ENCODE measurements around the gene VN1R4. TPM values are rescaled to one million over a fixed set of nuclear protein-coding genes. Genes with fewer than 3 reads are reported as not detected.

VN1R4 gene
- total and polyA plus RNA-seq, 2 of the 4 experiments (the other 2 are of a cell fraction) = not detected

DNA sequence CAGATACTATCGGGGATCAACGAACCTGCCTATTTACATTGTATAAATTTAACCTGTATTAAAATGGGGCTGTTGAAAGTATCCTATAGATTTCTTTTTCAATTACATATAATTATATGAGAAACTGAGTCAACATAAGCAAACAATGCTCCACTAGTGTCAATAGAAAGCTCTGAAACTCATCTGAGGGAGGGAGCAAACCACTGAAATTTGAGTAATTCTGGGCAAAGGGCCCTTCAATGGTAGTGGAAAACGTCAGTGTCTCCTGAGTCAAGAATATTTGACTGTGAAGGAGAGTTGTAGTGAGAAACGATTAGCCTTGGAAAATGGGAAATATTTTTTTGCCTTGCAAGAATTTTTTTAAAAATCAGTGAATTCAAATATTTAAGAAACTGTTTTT is 17.6 kb upstream of the VN1R4 start:
- no peak overlapping the region for H4K91ac ChIP-seq (ENCODE audit: insufficient read depth, low read depth, low read length)
- H3K9me3 ChIP-seq (ENCODE audit: control insufficient read depth, insufficient read depth, low read length) = peaks cover 5% of the 10 kb centered on the region; the same call in 1 of the 2 replicates
- no peaks in the 10 kb centered on the region for H4K20me1 ChIP-seq (ENCODE audit: insufficient read depth, low read length)
- ChIA-PET POLR2A (ENCODE audit: unreplicated experiment) (no interaction called here), CTCF (no interaction called here)
- WGBS, 2 experiments (ENCODE audit: extremely low coverage in 2 of 2, insufficient read length in 1 of 2) = no CpG with 5 or more reads among the region's 4 CpGs
- H3K9ac ChIP-seq (ENCODE audit: low read depth, low read length) = no peak overlapping the region
- no TSS peak for BruUV-seq (replicated peaks)
- no peak overlapping the region for H3K4me3 ChIP-seq (ENCODE audit: insufficient read depth, low read depth, low read length)
- dilution Hi-C loops (cut with HindIII; ENCODE audit: low sequenced_read_pairs, unreplicated experiment) (no loop called here), in situ Hi-C loops (cut with MboI; ENCODE audit: low sequenced_read_pairs) (no loop called here), intact Hi-C loops (cut with micrococcal nuclease) (no loop called here)
- no peak overlapping the region for H3K56ac ChIP-seq (ENCODE audit: extremely low read depth, insufficient read depth, low read length)
- H3K18ac ChIP-seq (ENCODE audit: low read depth, low read length) = no peak overlapping the region
- no peak overlapping the region for H3K23ac ChIP-seq (ENCODE audit: low read depth, low read length)
- H3K27me3 ChIP-seq (ENCODE audit: control insufficient read depth, insufficient read depth, low read length) = no peaks in the 10 kb centered on the region
- no peak for ATAC-seq (ENCODE audit: low read depth)
- no peak overlapping the region for H2BK15ac ChIP-seq (ENCODE audit: low read depth, low read length)
- no peak overlapping the region for H3K27ac ChIP-seq (ENCODE audit: insufficient read depth, low read length)
- no peak overlapping the region for H3K14ac ChIP-seq (replicated peaks; ENCODE audit: low read depth, low read length)
- no peak overlapping the region for H4K5ac ChIP-seq (ENCODE audit: low read depth, low read length)
- no peaks in the 10 kb centered on the region for H3K4me1 ChIP-seq (ENCODE audit: control insufficient read depth, insufficient read depth, low read length)
- H2AK9ac ChIP-seq (replicated peaks; ENCODE audit: low read depth, low read length, poor library complexity) = no peak overlapping the region
- H3K9me1 ChIP-seq (ENCODE audit: insufficient read depth, low read length) = no peaks in the 10 kb centered on the region
- H3K4ac ChIP-seq (ENCODE audit: low read depth, low read length) = no peak overlapping the region
- H3K36me3 ChIP-seq (ENCODE audit: control insufficient read depth, insufficient read depth, low read length) = no peaks in the 10 kb centered on the region
- no peak overlapping the region for H2BK20ac ChIP-seq (ENCODE audit: low read depth, low read length)
- no peak overlapping the region for H2BK5ac ChIP-seq (ENCODE audit: low read depth, low read length, poor library complexity, severe bottlenecking)
- no peaks in the 10 kb centered on the region for H3K79me1 ChIP-seq (ENCODE audit: low read depth in 1 of 2, low read length in 2 of 2)
- no peak overlapping the region for H2AK5ac ChIP-seq (ENCODE audit: low read depth, low read length)
- no peak for DNase-seq
- TF ChIP-seq MAFK (IDR thresholded peaks at IDR 0.05; ENCODE audit: low read depth, low read length) (no peak), RFX5 (IDR thresholded peaks at IDR 0.05; ENCODE audit: low read depth, low read length) (no peak), MAZ (IDR thresholded peaks at IDR 0.05; ENCODE audit: borderline replicate concordance, low read depth, low read length) (no peak), POLR2A (IDR thresholded peaks at IDR 0.05; ENCODE audit: low read depth, low read length) (no peak), MXI1 (IDR thresholded peaks at IDR 0.05; ENCODE audit: borderline replicate concordance, low read depth, low read length) (no peak), BHLHE40 (IDR thresholded peaks at IDR 0.05; ENCODE audit: low read depth, low read length) (no peak)
- TF ChIP-seq, protein P1, sequence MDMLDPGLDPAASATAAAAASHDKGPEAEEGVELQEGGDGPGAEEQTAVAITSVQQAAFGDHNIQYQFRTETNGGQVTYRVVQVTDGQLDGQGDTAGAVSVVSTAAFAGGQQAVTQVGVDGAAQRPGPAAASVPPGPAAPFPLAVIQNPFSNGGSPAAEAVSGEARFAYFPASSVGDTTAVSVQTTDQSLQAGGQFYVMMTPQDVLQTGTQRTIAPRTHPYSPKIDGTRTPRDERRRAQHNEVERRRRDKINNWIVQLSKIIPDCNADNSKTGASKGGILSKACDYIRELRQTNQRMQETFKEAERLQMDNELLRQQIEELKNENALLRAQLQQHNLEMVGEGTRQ (IDR thresholded peaks at IDR 0.05; ENCODE audit: low read depth, low read length) = no peak
- TF ChIP-seq, protein P2, sequence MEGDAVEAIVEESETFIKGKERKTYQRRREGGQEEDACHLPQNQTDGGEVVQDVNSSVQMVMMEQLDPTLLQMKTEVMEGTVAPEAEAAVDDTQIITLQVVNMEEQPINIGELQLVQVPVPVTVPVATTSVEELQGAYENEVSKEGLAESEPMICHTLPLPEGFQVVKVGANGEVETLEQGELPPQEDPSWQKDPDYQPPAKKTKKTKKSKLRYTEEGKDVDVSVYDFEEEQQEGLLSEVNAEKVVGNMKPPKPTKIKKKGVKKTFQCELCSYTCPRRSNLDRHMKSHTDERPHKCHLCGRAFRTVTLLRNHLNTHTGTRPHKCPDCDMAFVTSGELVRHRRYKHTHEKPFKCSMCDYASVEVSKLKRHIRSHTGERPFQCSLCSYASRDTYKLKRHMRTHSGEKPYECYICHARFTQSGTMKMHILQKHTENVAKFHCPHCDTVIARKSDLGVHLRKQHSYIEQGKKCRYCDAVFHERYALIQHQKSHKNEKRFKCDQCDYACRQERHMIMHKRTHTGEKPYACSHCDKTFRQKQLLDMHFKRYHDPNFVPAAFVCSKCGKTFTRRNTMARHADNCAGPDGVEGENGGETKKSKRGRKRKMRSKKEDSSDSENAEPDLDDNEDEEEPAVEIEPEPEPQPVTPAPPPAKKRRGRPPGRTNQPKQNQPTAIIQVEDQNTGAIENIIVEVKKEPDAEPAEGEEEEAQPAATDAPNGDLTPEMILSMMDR (conservative IDR thresholded peaks at IDR 0.05; ENCODE audit: low read depth, low read length) = no peak
- H4K8ac ChIP-seq (ENCODE audit: low read depth in 2 of 2, low read length in 2 of 2) = no peak overlapping the region
- no peak overlapping the region for H3K4me2 ChIP-seq (ENCODE audit: low read depth, low read length)
- H2BK120ac ChIP-seq (ENCODE audit: low read depth, low read length) = no peak overlapping the region
- H2AFZ ChIP-seq (replicated peaks; ENCODE audit: low read length, poor library complexity) = no peak overlapping the region
